CD4-positive, alpha-beta T cell treated with Interferon gamma for 1 hour (primary cell): ENCODE measurements around the gene CRIM1.

Source experiments
- DNase-seq: peaks from one replicate; pipeline ENCODE4 v3.0.0-alpha.2; 2020

Gene CRIM1

DNA sequence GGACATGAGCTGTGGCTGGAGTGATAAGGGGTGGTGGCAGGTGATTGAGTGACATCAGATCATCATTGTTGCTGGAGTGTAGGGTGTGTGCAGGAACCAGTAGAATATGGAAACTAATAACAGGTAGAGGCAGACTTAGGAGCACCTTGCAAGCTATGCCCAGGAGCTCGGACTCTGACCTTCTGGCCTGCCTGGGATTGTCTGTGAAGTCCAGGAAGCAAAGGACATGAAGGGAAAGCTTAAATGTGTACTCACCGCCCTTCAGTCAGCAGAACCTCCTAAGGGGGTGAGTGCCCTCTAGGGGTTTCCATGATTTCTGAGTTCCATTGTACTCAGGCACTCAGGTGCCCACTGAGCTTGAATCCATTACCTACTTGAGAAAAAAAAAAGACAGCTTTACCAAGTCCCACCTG, 104.2 kb downstream of the CRIM1 start:
- DNase-seq: no peak

DNA sequence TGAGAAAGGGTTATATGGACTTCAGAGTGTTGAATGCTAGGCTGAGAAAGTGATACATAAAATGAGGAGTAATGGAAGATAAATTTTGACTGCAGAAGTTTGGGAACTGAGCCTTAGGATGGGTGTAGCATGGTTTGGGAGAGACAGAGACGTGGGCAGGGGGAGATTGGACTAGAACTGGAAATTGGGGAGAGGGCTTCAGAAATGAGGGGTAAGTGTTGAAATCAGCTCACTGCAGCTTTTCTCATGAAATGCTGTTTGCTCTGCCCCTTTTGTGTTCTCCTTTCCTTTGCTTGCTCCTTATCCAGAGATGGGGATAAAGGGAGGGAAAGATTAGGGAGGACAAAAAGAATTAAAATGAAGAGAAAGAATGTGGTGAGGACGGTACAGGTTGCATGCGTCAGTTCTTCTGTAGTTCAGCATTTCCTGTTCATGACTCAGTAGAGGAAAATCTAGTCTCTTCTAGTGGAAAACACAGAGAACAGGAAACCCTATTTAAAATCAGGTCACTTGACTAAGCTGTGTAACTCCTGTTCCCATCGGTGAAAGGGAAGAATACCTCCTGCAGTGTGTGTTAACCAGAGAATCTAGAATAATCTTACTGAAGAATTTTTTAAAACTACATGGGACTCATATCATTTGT, 105.6 kb downstream of the CRIM1 start:
- no peak for DNase-seq

DNA sequence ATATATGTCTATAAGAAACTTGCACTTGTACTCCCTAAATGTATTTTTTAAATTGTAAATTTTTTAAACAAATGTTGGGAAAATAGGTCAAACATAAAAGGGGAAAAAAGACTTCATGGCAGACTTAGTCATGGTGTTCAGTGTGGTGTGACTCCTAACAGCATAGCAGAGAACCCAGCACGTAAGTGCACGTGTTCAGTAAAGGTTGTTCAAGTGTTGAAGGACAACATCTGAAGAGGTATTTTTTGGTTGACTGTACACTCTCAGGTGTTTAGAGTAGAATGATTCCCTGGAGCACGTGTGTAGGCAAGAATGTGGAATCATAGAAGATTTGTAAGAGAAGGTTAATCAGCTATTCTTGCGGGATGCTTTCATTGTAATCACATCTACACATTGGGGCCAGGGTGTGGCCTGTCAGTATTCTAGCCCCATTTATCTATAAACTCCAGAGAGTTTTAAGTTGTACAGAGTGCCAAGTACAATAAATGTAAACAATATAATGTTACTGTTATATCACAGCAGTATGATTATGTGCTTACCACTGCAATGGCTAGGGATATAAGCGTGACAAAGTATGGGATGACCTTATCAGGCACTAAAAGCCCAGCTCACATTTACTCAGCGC, 106.8 kb downstream of the CRIM1 start:
- no peak for DNase-seq

DNA sequence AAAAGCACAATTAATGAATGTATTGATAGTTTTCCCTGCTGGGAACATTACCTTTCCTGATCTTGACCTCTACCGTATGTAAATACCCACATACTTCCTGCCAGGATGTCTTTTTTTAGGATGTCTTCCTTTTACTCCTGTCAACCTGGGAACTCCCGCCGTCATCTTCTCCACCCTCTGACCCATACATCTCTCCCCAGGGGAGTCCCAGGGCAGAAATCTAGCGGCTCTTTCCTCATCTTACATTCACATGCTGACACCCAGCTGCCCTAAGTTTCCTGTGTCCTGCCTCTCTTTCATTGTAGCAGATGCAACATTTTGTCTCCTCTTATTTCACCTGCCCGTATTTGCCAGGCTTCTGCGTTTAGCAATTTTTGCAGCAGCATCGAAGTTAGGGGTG, 107.8 kb downstream of the CRIM1 start:
- DNase-seq: no peak

DNA sequence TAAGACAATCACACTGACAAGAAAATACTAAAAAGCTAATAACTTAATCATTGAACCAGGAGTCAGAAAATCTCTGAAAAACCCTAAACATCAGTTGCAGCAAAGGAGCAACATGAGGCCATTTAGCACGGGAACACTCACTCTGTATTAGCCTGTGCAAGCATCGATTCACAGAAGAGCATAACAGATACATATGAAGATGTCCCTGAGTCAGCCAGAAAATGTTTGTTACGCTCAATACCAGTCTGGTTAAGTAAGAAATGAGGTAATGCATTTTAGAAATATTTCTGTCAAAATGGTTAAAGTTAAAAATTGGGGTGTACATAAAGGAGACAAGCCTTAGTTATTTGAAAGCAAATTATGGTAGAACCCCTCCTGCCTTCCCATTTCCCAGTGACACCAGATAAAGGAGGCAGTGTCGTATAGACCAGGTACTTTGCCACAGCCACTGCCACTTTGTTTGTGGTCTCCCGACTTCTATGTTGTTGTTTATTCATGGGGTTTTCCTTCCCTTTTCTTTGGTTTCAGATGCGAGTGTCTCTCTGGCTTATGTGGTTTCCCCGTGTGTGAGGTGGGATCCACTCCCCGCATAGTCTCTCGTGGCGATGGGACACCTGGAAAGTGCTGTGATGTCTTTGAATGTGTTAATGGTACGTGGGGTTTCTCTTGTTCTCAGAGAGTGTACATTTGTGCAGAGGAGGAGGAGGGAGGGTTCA, 108.6 kb downstream of the CRIM1 start:
- DNase-seq: no peak

GRCh38 chr2:36466135-36466534, 110.6 kb downstream of the CRIM1 start:
- DNase-seq: no peak

DNA sequence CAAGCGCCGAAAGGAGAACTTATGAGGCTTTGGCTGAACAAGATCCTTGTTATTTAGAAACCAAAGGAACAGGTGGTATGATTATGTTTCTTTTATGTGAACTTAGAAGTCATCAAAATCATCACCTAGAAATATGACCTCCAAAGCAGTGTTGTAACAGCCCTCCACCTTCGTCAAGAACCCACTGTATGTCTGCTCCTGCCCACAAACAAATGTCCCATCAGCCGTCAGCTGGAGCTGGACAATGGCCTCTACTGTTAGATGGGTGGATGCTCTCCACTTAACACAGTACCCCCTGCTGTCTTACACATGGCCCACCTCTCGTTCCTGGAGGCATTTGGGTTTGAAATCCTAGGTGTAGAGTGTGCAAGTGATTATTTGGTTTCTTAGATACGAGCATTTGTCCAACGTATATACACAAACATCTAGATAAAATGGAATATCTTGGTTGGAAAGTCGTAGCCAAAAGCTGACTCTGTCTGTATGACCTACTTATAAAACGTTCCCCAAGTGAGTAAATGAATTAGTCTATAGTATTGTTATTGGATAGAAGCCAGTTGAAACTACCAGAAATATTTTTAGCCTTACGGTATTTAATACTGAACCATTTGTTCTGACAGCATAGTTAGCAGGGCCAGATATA, 113.0 kb downstream of the CRIM1 start:
- no peak for DNase-seq

GRCh38 chr2:36469106-36469477, 113.5 kb downstream of the CRIM1 start:
- no peak for DNase-seq

- no peak for DNase-seq
These were observed 114.1 kb downstream of the CRIM1 start for GRCh38 chr2:36469710-36470109.

- DNase-seq: no peak
These were observed 117.7 kb downstream of the CRIM1 start for GRCh38 chr2:36473230-36473629.

GRCh38 chr2:36476411-36476810, 120.8 kb downstream of the CRIM1 start:
- no peak for DNase-seq

DNA sequence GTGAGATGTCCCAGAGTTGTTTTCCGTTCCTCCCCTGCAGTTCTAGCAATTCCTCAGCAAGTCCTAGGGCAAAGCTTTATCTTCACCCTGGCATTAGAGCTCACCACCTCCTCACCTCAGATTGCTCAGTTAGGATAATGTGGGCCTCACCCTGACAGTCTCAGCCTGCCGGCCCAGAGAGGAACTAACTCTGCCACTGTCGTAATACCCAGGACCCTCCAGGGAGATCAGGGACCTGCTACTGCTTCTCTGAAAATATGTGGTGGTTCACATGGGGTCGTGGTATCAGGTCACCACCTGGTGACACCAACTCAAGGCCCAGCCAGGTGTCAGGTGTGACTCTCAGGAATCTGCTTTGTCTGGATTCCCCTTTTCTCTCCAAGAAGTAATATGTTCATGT, 121.7 kb downstream of the CRIM1 start:
- no peak for DNase-seq

- DNase-seq: no peak
These were observed 122.2 kb downstream of the CRIM1 start for GRCh38 chr2:36477746-36478145.

DNA sequence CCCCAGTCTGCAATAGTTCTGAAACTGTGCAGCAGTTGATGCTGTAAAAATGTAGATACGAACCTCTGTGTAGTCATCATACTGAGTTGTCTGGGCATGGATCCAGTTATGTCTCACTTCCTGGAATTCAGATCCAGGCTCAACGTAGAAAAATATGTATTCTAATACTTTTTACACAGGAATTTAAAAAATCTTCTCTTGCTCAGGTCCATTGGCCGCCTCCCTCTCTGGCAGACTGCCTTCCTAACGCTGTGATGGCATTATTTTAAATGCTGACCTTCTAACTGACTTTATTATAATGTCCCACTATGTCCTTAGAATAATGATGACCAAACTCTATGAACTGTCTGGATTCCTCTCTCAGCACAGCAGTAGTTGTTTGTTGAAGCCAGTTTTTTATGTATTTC, 122.8 kb downstream of the CRIM1 start:
- DNase-seq: no peak

DNA sequence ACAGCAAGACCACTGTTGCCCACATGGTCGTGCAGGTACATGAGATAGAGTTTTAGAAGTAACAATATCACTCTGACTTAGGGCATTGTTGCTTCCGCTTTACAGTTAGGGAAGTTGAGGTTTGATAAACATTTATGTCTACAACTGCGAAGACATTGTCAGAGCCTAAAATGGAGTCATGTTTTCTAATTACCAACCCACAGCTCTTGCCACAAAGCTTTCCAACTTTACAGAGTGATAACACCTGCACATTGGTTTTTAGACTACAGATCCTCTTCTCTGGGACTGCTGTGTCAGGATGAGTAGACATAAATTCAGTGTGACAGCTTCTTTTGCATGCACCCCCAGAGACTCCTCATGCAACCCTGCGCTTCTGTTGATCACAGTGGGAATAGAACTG, 123.4 kb downstream of the CRIM1 start:
- DNase-seq: no peak

DNA sequence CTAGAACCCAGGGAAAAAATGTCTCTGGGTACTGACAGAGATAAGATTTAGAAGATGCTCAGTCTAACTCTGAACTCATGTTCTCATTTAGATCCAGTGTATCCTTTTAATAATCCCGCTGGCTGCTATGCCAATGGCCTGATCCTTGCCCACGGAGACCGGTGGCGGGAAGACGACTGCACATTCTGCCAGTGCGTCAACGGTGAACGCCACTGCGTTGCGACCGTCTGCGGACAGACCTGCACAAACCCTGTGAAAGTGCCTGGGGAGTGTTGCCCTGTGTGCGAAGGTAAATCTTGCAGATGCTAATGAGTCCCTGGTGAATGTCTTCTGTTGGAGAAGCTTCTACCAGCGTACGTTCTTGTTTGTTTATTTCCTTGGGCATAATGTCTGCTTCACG, 123.8 kb downstream of the CRIM1 start:
- DNase-seq: no peak

- DNase-seq: no peak
These were observed 124.5 kb downstream of the CRIM1 start for GRCh38 chr2:36480028-36480427.

DNA sequence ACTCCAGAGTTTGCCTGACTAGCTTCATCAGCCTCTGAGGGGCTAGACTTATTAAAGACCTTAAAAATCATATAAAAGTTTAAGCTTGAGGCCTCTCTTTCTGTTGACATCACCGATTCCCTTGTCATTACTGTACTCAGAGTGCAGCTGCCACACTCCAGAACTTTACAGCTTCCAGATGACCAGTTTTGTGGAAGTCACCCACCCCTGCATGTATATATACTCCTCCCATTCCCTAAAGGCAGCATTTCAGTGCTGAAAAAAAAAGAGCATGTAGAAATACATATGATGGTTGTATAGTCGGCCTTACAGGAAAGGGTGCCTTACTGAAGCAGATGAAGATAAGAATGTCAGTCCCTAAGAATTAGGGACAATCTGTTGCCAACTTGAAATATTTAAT, 125.1 kb downstream of the CRIM1 start:
- DNase-seq: no peak

- DNase-seq: no peak
These were observed 126.1 kb downstream of the CRIM1 start for GRCh38 chr2:36481709-36482108.

DNA sequence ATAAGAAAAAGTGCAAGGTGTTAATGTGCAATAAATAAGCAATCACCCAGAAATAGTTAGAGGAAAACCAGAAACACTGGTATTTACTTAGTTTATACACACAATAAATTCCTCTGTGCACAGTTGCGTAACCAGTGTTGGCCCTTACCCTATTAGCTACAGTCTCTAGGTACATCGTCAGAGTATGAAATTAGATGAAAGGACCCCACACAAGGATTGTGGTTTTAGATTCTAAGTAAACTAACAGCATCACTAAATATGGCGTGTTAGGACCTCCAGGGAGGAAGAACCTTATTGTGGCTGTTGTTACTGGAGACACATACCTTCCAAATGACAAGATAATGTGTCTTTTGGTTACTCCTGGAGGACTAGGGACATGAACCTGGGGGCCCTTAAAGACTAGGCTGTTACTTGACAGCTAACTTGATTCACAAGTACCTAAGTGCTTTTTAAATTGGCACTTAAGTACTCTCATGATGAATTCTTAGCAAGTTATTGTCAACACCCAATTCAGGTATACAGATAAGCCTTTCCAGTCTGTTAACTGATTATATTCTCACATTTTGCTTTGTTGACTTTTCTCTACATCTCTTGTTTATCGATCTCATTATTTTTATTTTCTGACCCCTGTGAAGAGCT, 127.1 kb downstream of the CRIM1 start:
- DNase-seq: no peak

- DNase-seq: no peak
These were observed 127.7 kb downstream of the CRIM1 start for GRCh38 chr2:36483290-36483689.

GRCh38 chr2:36484454-36484853, 128.9 kb downstream of the CRIM1 start:
- no peak for DNase-seq

DNA sequence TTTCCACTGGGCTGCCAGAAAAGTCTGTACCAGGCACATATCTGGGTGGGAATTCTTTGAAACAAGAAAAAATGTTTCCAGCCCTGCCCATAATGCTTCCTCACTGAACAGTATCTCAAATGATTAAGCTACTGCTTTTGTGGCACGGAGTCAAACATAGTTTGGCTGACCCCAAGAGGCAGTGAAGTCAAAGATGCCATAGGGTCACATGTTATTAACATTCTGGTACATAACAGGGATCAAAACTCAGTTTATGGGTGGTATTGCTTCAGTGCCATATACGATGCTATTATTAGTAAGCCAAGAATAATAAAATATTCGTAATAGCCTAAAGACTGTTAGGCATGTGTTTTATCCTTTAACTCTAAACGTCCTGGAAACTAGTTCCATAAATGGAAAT, 129.9 kb downstream of the CRIM1 start:
- no peak for DNase-seq
